WTC11 (cell line): Measurements from ENCODE around the gene ARFGAP2. TPM values are rescaled to one million over a fixed set of nuclear protein-coding genes. Genes with fewer than 3 reads are reported as not detected.
A peak's percentile ranks its signal among the peaks of the same experiment; 100 is the strongest.

ENCODE experiments used
- ATAC-seq: fragments of 200-7000 bp; cut with Tn5 transposase; 2 replicates; pipeline ENCODE4 v1.10.0; 2021; ENCODE audit warnings: mild to moderate bottlenecking, moderate library complexity
- CTCF ChIA-PET: fragments of 300-600 bp; sonication (Branson Sonifier 250); formaldehyde crosslinking; loops from one replicate; lab custom pipeline; 2021; ENCODE audit warnings: antibody characterized with exemption; lab: Charles Lee
- POLR2A ChIA-PET: fragments of 350-600 bp; sonication (Branson Sonifier 250); formaldehyde crosslinking; loops from one replicate; lab custom pipeline; 2021; ENCODE audit warnings: antibody characterized with exemption; lab: Charles Lee
- DNase-seq: peaks from one replicate; pipeline ENCODE4 v3.0.0; 2021; ENCODE audit warnings: low spot score
- H3K27ac Mint-ChIP-seq: 2 replicates; pipeline ENCODE4 v1.8.0; 2021; ENCODE audit warnings: mixed read lengths
- H3K27me3 Mint-ChIP-seq: 2 replicates; pipeline ENCODE4 v1.8.0; 2021; ENCODE audit warnings: low read depth, mild to moderate bottlenecking, moderate library complexity, mixed read lengths
- H3K36me3 Mint-ChIP-seq: 2 replicates; pipeline ENCODE4 v1.8.0; 2021; ENCODE audit warnings: mixed read lengths
- H3K4me1 Mint-ChIP-seq: 2 replicates; pipeline ENCODE4 v1.8.0; 2022; ENCODE audit warnings: mixed read lengths
- H3K4me3 Mint-ChIP-seq: 2 replicates; pipeline ENCODE4 v1.8.0; 2021; ENCODE audit warnings: mild to moderate bottlenecking, moderate library complexity, mixed read lengths
- H3K9me3 Mint-ChIP-seq: 2 replicates; pipeline ENCODE4 v1.8.0; 2021; ENCODE audit warnings: mixed read lengths
- ATF1 ChIP-seq: sonication (generic); formaldehyde crosslinking; IDR thresholded peaks from 2 replicates; pipeline ENCODE4 v1.8.1; 2023; ENCODE audit warnings: mild to moderate bottlenecking, moderate library complexity, missing genetic modification reagents
- CDX4 ChIP-seq: fragments of 250-450 bp; sonication (Bioruptor Pico); IDR thresholded peaks from 2 replicates; pipeline ENCODE4 v1.9.0; 2021; ENCODE audit warnings: moderate library complexity, mild to moderate bottlenecking, inconsistent platforms, borderline replicate concordance
- ESRRA ChIP-seq: sonication (generic); formaldehyde crosslinking; IDR thresholded peaks from 2 replicates; pipeline ENCODE4 v1.8.1; 2022; ENCODE audit warnings: mild to moderate bottlenecking, missing genetic modification reagents, borderline replicate concordance
- FOXK1 ChIP-seq: sonication (generic); formaldehyde crosslinking; IDR thresholded peaks from 2 replicates; pipeline ENCODE4 v1.8.0; 2022; ENCODE audit warnings: mild to moderate bottlenecking, moderate library complexity, missing genetic modification reagents
- GTF2I ChIP-seq: fragments of 250-450 bp; sonication (Bioruptor Pico); conservative IDR thresholded peaks from 2 replicates; pipeline ENCODE4 v1.4.0; 2021; ENCODE audit warnings: mild to moderate bottlenecking
- IRF1 ChIP-seq: sonication (generic); formaldehyde crosslinking; IDR thresholded peaks from 2 replicates; pipeline ENCODE4 v1.8.0; 2023; ENCODE audit warnings: missing genetic modification reagents
- JUN ChIP-seq: sonication (generic); formaldehyde crosslinking; IDR thresholded peaks from 2 replicates; pipeline ENCODE4 v1.8.0; 2023; ENCODE audit warnings: mild to moderate bottlenecking, missing genetic modification reagents
- NFATC4 ChIP-seq: fragments of 250-450 bp; sonication (Bioruptor Pico); IDR thresholded peaks from 2 replicates; pipeline ENCODE4 v1.9.0; 2021; ENCODE audit warnings: mild to moderate bottlenecking
- NR1H2 ChIP-seq: sonication (generic); formaldehyde crosslinking; IDR thresholded peaks from 2 replicates; pipeline ENCODE4 v1.9.0; 2021; ENCODE audit warnings: mild to moderate bottlenecking, moderate library complexity, missing genetic modification reagents
- NR3C1 ChIP-seq: sonication (generic); formaldehyde crosslinking; conservative IDR thresholded peaks from 2 replicates; pipeline ENCODE4 v1.8.1; 2023; ENCODE audit warnings: low read depth, mild to moderate bottlenecking, missing genetic modification reagents
- RORB ChIP-seq: fragments of 250-450 bp; sonication (Bioruptor Pico); IDR thresholded peaks from 2 replicates; pipeline ENCODE4 v1.9.0; 2021; ENCODE audit warnings: mild to moderate bottlenecking
- SOX15 ChIP-seq: fragments of 250-450 bp; sonication (Bioruptor Pico); IDR thresholded peaks from 2 replicates; pipeline ENCODE4 v1.9.0; 2021; ENCODE audit warnings: mild to moderate bottlenecking
- TEAD1 ChIP-seq: sonication (generic); formaldehyde crosslinking; IDR thresholded peaks from 2 replicates; pipeline ENCODE4 v1.8.0; 2022; ENCODE audit warnings: mild to moderate bottlenecking, missing genetic modification reagents
- ZNF232 ChIP-seq: sonication (generic); formaldehyde crosslinking; IDR thresholded peaks from 2 replicates; pipeline ENCODE4 v1.8.0; 2022; ENCODE audit warnings: mild to moderate bottlenecking, missing genetic modification reagents
- ZNF263 ChIP-seq: sonication (generic); formaldehyde crosslinking; IDR thresholded peaks from 2 replicates; pipeline ENCODE4 v1.8.1; 2022; ENCODE audit warnings: low read depth, mild to moderate bottlenecking, moderate library complexity, missing genetic modification reagents
- total RNA-seq: library from RNA; stranded (reverse); gene quantifications from 3 replicates; pipeline ENCODE4 v1.2.3, GENCODE V29; 2021
- TF ChIP-seq, protein P1 (sequence below): sonication (generic); formaldehyde crosslinking; IDR thresholded peaks from 2 replicates; pipeline ENCODE4 v1.8.0; 2022; ENCODE audit warnings: mild to moderate bottlenecking, missing genetic modification reagents
- TF ChIP-seq, protein P2 (sequence below): sonication (generic); formaldehyde crosslinking; IDR thresholded peaks from 2 replicates; pipeline ENCODE4 v1.8.0; 2022; ENCODE audit warnings: mild to moderate bottlenecking, missing genetic modification reagents
- TF ChIP-seq, protein P3 (sequence below): sonication (generic); formaldehyde crosslinking; IDR thresholded peaks from 2 replicates; pipeline ENCODE4 v1.8.1; 2022; ENCODE audit warnings: mild to moderate bottlenecking, moderate library complexity, missing genetic modification reagents
- TF ChIP-seq, protein P4 (sequence below): sonication (generic); formaldehyde crosslinking; IDR thresholded peaks from 2 replicates; pipeline ENCODE4 v1.8.1; 2023; ENCODE audit warnings: mild to moderate bottlenecking, missing genetic modification reagents, moderate library complexity

The ARFGAP2 gene
- total RNA-seq, 1 experiment from 2014 or later = 73.0 TPM

GRCh38 chr11:47148903-47149531 lies 27.7 kb downstream of the ARFGAP2 start:
- Mint-ChIP-seq H3K27me3 (no peaks in the 10 kb centered on the region), H3K27ac (no peak overlapping the region), H3K4me1 (peaks cover 9% of the 10 kb centered on the region), H3K36me3 (no peaks in the 10 kb centered on the region), H3K9me3 (no peaks in the 10 kb centered on the region), H3K4me3 (no peak overlapping the region)
- ChIA-PET CTCF (no interaction called here), POLR2A (no interaction called here)
- ATAC-seq = no peak
- TF ChIP-seq ESRRA (no peak), NR3C1 (CRISPR knock-in tag) (no peak), NFATC4 (no peak), ATF1 (CRISPR knock-in tag) (no peak), RORB (CRISPR knock-in tag) (no peak), CDX4 (CRISPR knock-in tag) (no peak), SOX15 (CRISPR knock-in tag) (no peak), FOXK1 (CRISPR knock-in tag) (no peak)
- TF ChIP-seq, protein P1, sequence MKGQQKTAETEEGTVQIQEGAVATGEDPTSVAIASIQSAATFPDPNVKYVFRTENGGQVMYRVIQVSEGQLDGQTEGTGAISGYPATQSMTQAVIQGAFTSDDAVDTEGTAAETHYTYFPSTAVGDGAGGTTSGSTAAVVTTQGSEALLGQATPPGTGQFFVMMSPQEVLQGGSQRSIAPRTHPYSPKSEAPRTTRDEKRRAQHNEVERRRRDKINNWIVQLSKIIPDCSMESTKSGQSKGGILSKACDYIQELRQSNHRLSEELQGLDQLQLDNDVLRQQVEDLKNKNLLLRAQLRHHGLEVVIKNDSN (CRISPR knock-in tag) = no peak
- TF ChIP-seq, protein P2, sequence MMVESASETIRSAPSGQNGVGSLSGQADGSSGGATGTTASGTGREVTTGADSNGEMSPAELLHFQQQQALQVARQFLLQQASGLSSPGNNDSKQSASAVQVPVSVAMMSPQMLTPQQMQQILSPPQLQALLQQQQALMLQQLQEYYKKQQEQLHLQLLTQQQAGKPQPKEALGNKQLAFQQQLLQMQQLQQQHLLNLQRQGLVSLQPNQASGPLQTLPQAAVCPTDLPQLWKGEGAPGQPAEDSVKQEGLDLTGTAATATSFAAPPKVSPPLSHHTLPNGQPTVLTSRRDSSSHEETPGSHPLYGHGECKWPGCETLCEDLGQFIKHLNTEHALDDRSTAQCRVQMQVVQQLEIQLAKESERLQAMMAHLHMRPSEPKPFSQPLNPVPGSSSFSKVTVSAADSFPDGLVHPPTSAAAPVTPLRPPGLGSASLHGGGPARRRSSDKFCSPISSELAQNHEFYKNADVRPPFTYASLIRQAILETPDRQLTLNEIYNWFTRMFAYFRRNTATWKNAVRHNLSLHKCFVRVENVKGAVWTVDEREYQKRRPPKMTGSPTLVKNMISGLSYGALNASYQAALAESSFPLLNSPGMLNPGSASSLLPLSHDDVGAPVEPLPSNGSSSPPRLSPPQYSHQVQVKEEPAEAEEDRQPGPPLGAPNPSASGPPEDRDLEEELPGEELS = no peak
- TF ChIP-seq, protein P3, sequence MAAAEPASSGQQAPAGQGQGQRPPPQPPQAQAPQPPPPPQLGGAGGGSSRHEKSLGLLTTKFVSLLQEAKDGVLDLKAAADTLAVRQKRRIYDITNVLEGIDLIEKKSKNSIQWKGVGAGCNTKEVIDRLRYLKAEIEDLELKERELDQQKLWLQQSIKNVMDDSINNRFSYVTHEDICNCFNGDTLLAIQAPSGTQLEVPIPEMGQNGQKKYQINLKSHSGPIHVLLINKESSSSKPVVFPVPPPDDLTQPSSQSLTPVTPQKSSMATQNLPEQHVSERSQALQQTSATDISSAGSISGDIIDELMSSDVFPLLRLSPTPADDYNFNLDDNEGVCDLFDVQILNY (CRISPR knock-in tag) = no peak
- DNase-seq = no peak

DNA sequence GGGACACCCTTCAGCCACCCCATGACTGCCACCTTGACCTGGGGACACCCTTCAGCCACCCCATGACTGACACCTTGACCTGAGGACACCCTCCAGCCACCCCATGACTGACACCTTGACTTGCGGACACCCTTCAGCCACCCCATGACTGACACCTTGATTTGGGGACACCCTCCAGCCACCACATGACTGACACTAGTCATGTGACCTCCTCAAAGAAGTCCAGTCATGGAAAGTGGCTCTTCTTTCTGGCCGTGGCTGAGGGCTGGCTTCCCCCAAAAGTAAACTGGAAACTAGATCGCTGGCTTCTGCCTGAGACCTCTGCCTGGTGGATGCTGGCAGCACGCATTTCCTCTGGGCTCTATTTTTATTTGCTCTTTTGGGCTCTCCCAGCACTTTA lies 28.4 kb downstream of the ARFGAP2 start:
- CTCF ChIA-PET = no interaction called here
- POLR2A ChIA-PET = no interaction called here
- no peak for ATAC-seq

DNA sequence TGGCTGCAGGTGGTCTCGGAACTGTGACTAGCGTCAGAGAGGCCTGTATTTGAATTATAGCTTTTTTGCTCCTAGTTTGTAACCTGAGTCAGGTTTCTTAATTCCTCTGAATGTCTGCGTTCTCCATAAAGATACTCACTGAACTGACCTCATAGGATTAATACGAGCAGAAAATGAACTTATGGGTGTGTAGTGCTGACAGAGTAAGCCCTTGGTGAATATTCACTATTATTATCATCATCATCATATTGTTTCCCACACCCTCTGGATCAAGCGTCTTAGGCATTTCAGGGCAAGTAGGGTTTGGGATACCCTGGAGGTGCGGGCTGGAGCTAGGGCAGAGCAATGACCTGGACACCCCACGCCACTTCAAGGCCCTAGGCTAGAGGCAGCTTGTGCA lies 29.0 kb downstream of the ARFGAP2 start:
- TF ChIP-seq ESRRA = no peak
- no peak for TF ChIP-seq JUN
- no peak for TF ChIP-seq TEAD1
- no peak for TF ChIP-seq ZNF232 (CRISPR knock-in tag)
- TF ChIP-seq IRF1 (CRISPR knock-in tag) = no peak
- TF ChIP-seq NR1H2 (CRISPR knock-in tag) = no peak
- no peak for TF ChIP-seq SOX15 (CRISPR knock-in tag)
- TF ChIP-seq ZNF263 (CRISPR knock-in tag) = no peak
- TF ChIP-seq, protein P3 (CRISPR knock-in tag) = no peak
- no peaks in the 10 kb centered on the region for H3K36me3 Mint-ChIP-seq
- ChIA-PET CTCF (interaction anchor here (1.2 kb wide), 1 partner anchor 234 kb away, joined by 3 read pairs; no protein-coding TSS in a partner anchor), POLR2A (interaction anchor here (0.8 kb wide), 1 partner anchor 261 kb away, joined by 3 read pairs; no protein-coding TSS in a partner anchor)
- no peaks in the 10 kb centered on the region for H3K27me3 Mint-ChIP-seq
- DNase-seq (no peak), ATAC-seq (no peak)
- no peaks in the 10 kb centered on the region for H3K9me3 Mint-ChIP-seq
- H3K27ac Mint-ChIP-seq = no peak overlapping the region
- H3K4me3 Mint-ChIP-seq = no peak overlapping the region
- peaks cover 3% of the 10 kb centered on the region; the same call in 1 of the 2 replicates for H3K4me1 Mint-ChIP-seq

More for the DNA sequence above, 28.4 kb downstream of the ARFGAP2 start:
- TF ChIP-seq GTF2I (CRISPR knock-in tag) = no peak
- TF ChIP-seq, protein P4, sequence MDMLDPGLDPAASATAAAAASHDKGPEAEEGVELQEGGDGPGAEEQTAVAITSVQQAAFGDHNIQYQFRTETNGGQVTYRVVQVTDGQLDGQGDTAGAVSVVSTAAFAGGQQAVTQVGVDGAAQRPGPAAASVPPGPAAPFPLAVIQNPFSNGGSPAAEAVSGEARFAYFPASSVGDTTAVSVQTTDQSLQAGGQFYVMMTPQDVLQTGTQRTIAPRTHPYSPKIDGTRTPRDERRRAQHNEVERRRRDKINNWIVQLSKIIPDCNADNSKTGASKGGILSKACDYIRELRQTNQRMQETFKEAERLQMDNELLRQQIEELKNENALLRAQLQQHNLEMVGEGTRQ = peak; percentile 35; the same call in 1 of the 2 replicates
- DNase-seq = no peak
- no peaks in the 10 kb centered on the region for H3K27me3 Mint-ChIP-seq
- no peaks in the 10 kb centered on the region for H3K9me3 Mint-ChIP-seq
- no peak overlapping the region for H3K27ac Mint-ChIP-seq
- peaks cover 5% of the 10 kb centered on the region for H3K4me1 Mint-ChIP-seq
- H3K36me3 Mint-ChIP-seq = no peaks in the 10 kb centered on the region
- H3K4me3 Mint-ChIP-seq = no peak overlapping the region
